ENCODE data around the gene OR2C3. TPM values are rescaled to one million over a fixed set of nuclear protein-coding genes. Genes with fewer than 3 reads are reported as not detected.
"Not testable (repeated sequence)": the region's sequence is repeated elsewhere in the genome, so short reads cannot be mapped to it uniquely, and the experiment has no call there.

Gene OR2C3
- total and polyA plus RNA-seq, 9 donors = 0.07 to 0.53 (median 0.20) TPM

DNA sequence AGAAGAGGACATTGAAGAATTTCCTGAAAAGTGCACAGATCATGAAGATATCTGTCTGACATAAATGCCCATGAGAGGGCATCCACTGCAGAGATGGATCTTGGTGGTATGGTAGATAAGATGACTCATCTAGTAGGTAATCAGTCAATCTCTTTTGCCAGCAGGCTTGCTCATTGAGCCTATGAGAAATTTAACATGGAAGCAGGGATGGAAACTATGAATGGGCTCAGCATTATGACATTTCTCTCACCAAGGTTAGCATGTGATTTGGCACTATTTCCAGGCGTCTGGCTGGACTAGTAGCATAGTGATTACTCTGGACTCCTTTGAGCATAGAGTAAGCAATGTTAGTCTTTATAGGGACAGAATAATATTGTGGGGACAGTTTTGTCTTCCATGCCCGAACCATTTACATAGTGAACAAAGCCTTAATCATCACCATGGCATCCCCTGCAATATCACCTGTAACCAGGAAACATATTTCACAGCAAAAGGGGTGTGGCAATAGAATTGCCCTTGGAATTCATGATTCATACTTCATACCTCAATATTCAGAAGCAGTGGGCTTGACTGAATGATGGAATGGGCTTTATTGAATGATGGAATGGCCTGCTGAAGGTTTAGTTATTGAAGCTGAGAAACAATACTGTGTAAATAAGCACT lies 7.3 kb downstream of the OR2C3 start:
- H3K4me1 ChIP-seq (ENCODE audit: control insufficient read depth, insufficient read depth, low read length) = no peaks in the 10 kb centered on the region
- no peaks in the 10 kb centered on the region for H3K36me3 ChIP-seq (ENCODE audit: control insufficient read depth, insufficient read depth, low read length)
- no peaks in the 10 kb centered on the region for H3K27me3 ChIP-seq (ENCODE audit: control insufficient read depth, insufficient read depth, low read length)
- no CpG with 5 or more reads among the region's 2 CpGs for WGBS (ENCODE audit: insufficient coverage)
- no peak overlapping the region for H3K4me3 ChIP-seq (ENCODE audit: low read length)
- H3K27ac ChIP-seq (ENCODE audit: low read length) = no peak overlapping the region
- no peaks in the 10 kb centered on the region for H3K9me3 ChIP-seq (replicated peaks; ENCODE audit: control insufficient read depth, low read depth, low read length)
- DNase-seq = no peak

DNA sequence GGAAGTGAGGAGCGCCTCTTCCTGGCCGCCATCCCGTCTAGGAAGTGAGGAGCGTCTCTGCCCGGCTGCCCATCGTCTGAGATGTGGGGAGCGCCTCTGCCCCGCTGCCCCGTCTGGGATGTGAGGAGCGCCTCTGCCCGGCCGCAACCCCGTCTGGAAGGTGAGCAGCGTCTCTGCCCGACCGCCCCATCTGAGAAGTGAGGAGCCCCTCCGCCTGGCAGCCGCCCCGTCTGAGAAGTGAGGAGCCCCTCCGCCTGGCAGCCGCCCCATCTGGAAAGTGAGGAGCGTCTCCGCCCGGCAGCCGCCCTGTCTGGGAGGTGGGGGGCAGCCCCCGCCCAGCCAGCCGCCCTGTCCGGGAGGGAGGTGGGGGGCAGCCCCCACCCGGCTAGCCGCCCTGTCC lies 14.4 kb downstream of the OR2C3 start:
- H3K27ac ChIP-seq (ENCODE audit: low read length); H3K27me3 ChIP-seq (ENCODE audit: control insufficient read depth, insufficient read depth, low read length); H3K4me1 ChIP-seq (ENCODE audit: control insufficient read depth, insufficient read depth, low read length); H3K9me3 ChIP-seq (replicated peaks; ENCODE audit: control insufficient read depth, low read depth, low read length); H3K4me3 ChIP-seq (ENCODE audit: low read length); H3K36me3 ChIP-seq (ENCODE audit: control insufficient read depth, insufficient read depth, low read length); DNase-seq: not testable (repeated sequence)
- 95% methylated on average over 20 of the region's 30 CpGs for WGBS (ENCODE audit: insufficient coverage)

DNA sequence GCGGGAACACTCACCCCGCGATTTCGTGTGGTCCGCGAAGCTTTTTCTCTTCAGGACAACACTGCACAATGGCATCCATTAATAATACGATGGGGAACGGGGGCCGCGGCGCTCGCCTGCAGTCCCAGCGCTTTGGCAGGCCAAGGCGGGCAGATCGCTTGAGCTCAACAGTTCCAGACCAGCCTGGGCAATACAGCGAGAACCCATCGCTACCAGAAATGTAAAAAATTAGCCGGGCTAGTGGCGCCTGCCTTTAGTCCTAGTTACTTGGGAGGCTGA lies 17.7 kb downstream of the OR2C3 start:
- no peaks in the 10 kb centered on the region for H3K4me1 ChIP-seq (ENCODE audit: control insufficient read depth, insufficient read depth, low read length)
- H3K4me3 ChIP-seq (ENCODE audit: low read length) = no peak overlapping the region
- DNase-seq = no peak
- H3K9me3 ChIP-seq (replicated peaks; ENCODE audit: control insufficient read depth, low read depth, low read length) = no peaks in the 10 kb centered on the region
- H3K27ac ChIP-seq (ENCODE audit: low read length) = no peak overlapping the region
- no peaks in the 10 kb centered on the region for H3K36me3 ChIP-seq (ENCODE audit: control insufficient read depth, insufficient read depth, low read length)
- H3K27me3 ChIP-seq (ENCODE audit: control insufficient read depth, insufficient read depth, low read length) = no peaks in the 10 kb centered on the region
- WGBS (ENCODE audit: insufficient coverage) = 76% methylated on average over 19 of the region's 19 CpGs

DNA sequence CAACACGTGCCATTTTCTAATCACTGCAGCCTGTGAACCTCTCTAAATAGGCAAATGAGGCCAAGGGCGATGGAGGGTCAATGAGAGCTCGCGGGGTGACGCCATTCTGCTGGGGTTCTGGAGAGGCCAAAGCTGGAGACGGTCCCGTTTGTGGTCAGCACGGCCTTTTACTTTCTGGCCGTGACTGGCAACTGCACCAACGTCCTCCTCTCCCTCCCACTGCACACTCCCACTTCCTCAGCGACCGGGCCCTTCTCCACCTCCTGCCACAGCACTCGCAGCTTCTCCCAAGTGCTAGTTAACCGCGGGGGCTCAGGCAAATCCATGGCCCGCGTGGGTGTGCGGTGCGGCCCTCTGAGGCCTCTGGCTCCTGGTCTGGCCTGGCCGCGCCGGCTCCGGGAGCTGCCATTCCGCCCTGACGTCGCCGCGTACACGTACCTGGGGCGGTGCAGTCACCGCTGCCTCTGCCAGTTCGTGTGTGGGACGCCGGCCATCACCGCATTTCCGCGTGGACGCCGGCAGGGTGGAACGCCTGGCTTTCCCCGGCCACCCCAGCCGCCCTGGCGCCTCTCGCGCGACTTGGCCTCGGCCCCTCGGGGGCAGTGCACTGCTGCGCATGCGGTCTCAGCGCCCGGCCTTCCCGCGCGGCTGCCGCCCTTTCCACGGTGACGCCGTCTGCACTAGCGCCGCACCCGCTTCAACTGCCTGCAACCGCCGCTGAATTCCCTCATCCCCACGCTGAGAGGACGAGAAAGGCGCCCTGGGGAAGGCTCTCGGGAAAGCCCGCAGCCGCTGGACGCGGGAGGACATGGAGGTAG lies 18.2 kb downstream of the OR2C3 start:
- Histone ChIP-seq H3K36me3 (ENCODE audit: control insufficient read depth, insufficient read depth, low read length) (no peaks in the 10 kb centered on the region), H3K4me3 (ENCODE audit: low read length) (no peak overlapping the region), H3K27me3 (ENCODE audit: control insufficient read depth, insufficient read depth, low read length) (no peaks in the 10 kb centered on the region), H3K9me3 (replicated peaks; ENCODE audit: control insufficient read depth, low read depth, low read length) (no peaks in the 10 kb centered on the region), H3K4me1 (ENCODE audit: control insufficient read depth, insufficient read depth, low read length) (no peaks in the 10 kb centered on the region), H3K27ac (ENCODE audit: low read length) (no peak overlapping the region)
- whole genome bisulfite sequencing (ENCODE audit: insufficient coverage) = 37% methylated on average over 72 of the region's 72 CpGs
- no peak for DNase-seq

- Histone ChIP-seq H3K27me3 (ENCODE audit: control insufficient read depth, insufficient read depth, low read length) (no peaks in the 10 kb centered on the region), H3K27ac (ENCODE audit: low read length) (no peak overlapping the region), H3K36me3 (ENCODE audit: control insufficient read depth, insufficient read depth, low read length) (no peaks in the 10 kb centered on the region), H3K4me3 (ENCODE audit: low read length) (no peak overlapping the region), H3K9me3 (replicated peaks; ENCODE audit: control insufficient read depth, low read depth, low read length) (no peaks in the 10 kb centered on the region), H3K4me1 (ENCODE audit: control insufficient read depth, insufficient read depth, low read length) (no peaks in the 10 kb centered on the region)
- DNase-seq = no peak
- 0% methylated on average over 1 of the region's 3 CpGs for WGBS (ENCODE audit: insufficient coverage)
Measured at GRCh38 chr1:247506831-247507230, 29.4 kb downstream of the OR2C3 start.

DNA sequence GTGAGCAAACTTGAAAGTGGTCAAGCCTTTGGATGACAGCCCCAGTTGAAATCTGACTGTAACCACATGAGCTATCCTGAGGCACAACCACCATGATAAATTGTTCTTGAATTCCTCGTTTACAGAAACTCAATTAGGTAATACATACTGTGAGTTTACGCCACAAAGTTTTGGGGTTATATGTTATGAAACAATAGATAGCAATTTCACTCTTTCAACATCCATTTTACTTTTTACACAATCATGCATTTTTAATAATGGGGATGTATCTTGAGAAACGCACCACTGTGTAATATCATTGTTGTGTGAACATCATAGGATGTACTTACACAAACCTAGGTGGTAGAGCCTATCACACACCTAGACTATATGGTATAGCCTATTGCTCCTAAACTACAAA lies 35.4 kb downstream of the OR2C3 start:
- H3K27me3 ChIP-seq (ENCODE audit: control insufficient read depth, insufficient read depth, low read length) = no peaks in the 10 kb centered on the region
- no peak overlapping the region for H3K4me3 ChIP-seq (ENCODE audit: low read length)

DNA sequence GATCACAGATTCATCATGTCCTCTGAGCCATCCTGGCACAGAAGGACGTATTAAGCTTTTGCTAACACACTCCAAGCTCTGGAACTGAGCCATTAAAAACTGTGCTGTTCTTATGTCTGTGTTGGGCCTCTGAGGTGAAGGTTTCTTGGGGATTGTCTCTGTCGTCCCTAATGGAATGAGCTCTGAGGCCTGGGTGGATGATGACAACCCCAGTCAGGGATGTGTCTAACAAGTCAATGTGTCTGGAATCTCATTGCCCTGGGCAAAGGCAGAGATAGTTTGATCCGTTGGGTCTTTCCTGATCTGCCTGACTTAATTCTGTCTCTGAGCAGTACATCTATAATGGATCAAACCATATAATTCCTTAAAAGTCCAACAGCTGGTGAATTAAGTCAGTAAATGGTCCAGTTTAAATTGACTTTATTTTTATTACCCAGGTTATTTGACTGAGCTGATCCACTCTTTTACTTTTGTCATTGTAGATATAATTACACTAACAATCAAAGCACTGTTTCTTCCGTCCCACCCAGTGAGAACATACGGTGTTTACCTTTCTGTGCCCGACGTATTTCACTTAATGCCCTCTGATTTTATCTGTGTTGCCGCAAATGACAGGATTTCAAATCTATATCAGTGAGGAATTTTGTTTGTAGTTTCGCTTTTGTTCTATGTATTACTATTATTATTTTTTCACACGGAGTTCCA lies 39.5 kb downstream of the OR2C3 start:
- Histone ChIP-seq H3K36me3 (ENCODE audit: control insufficient read depth, insufficient read depth, low read length) (no peaks in the 10 kb centered on the region), H3K4me1 (ENCODE audit: control insufficient read depth, insufficient read depth, low read length) (no peaks in the 10 kb centered on the region), H3K9me3 (replicated peaks; ENCODE audit: control insufficient read depth, low read depth, low read length) (no peaks in the 10 kb centered on the region), H3K27me3 (ENCODE audit: control insufficient read depth, insufficient read depth, low read length) (no peaks in the 10 kb centered on the region), H3K27ac (ENCODE audit: low read length) (no peak overlapping the region), H3K4me3 (ENCODE audit: low read length) (no peak overlapping the region)
- DNase-seq = no peak
- 77% methylated on average over 3 of the region's 10 CpGs for WGBS (ENCODE audit: insufficient coverage)

More for the DNA sequence above, 35.4 kb downstream of the OR2C3 start:
- no peak for DNase-seq
- H3K27ac ChIP-seq (ENCODE audit: low read length) = no peak overlapping the region
- no peaks in the 10 kb centered on the region for H3K4me1 ChIP-seq (ENCODE audit: control insufficient read depth, insufficient read depth, low read length)
- no peaks in the 10 kb centered on the region for H3K36me3 ChIP-seq (ENCODE audit: control insufficient read depth, insufficient read depth, low read length)
- no CpG with 5 or more reads among the region's 3 CpGs for WGBS (ENCODE audit: insufficient coverage)
- H3K9me3 ChIP-seq (replicated peaks; ENCODE audit: control insufficient read depth, low read depth, low read length) = no peaks in the 10 kb centered on the region

DNA sequence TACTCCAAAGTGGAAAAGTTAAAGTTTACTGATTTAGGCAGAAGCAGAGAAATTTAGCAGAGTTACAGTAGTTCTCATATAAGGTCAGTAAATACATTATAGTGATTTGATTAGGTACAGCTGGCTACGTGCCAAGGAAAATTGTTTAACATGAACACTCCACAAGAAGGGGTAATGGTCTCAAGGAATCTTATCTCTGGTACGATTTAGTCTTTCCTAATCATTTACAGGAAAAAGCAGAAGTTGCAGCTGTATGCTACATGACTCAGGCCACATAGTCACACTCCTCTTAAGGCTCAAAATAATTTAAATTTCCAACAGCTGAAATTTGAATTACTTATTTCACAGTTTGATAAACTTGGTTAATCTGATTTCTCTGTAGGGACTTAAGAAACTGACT lies 41.5 kb downstream of the OR2C3 start:
- DNase-seq = no peak
- Histone ChIP-seq H3K9me3 (replicated peaks; ENCODE audit: control insufficient read depth, low read depth, low read length) (no peaks in the 10 kb centered on the region), H3K27me3 (ENCODE audit: control insufficient read depth, insufficient read depth, low read length) (peaks cover 2% of the 10 kb centered on the region), H3K36me3 (ENCODE audit: control insufficient read depth, insufficient read depth, low read length) (no peaks in the 10 kb centered on the region), H3K27ac (ENCODE audit: low read length) (no peak overlapping the region), H3K4me3 (ENCODE audit: low read length) (no peak overlapping the region), H3K4me1 (ENCODE audit: control insufficient read depth, insufficient read depth, low read length) (no peaks in the 10 kb centered on the region)
- WGBS (ENCODE audit: insufficient coverage) = no CpG with 5 or more reads among the region's 2 CpGs

DNA sequence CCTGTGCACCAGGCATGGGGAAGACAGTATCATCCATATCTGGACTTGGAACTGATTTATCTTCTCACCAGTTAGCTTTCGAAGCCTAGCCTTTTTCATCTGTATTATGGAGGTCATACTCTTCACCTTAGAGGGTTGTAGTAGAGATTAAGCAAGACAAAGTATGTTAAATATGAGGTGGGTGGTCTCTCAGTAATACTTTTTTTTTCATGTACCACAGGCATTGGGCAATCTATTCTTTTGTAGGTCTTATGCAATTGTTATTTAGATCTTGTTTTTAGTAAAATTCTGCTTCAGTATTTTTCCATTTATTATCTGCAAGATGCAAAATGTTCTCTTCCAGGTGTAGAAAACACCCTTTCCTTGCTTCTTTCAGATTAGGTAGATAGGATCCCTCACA lies 43.1 kb downstream of the OR2C3 start:
- no CpG with 5 or more reads among the region's 1 CpG for WGBS (ENCODE audit: insufficient coverage)
- no peaks in the 10 kb centered on the region for H3K9me3 ChIP-seq (replicated peaks; ENCODE audit: control insufficient read depth, low read depth, low read length)
- H3K4me3 ChIP-seq (ENCODE audit: low read length) = no peak overlapping the region
- H3K36me3 ChIP-seq (ENCODE audit: control insufficient read depth, insufficient read depth, low read length) = no peaks in the 10 kb centered on the region
- H3K4me1 ChIP-seq (ENCODE audit: control insufficient read depth, insufficient read depth, low read length) = no peaks in the 10 kb centered on the region
- DNase-seq = no peak
- H3K27me3 ChIP-seq (ENCODE audit: control insufficient read depth, insufficient read depth, low read length) = peaks cover 2% of the 10 kb centered on the region
- H3K27ac ChIP-seq (ENCODE audit: low read length) = no peak overlapping the region

DNA sequence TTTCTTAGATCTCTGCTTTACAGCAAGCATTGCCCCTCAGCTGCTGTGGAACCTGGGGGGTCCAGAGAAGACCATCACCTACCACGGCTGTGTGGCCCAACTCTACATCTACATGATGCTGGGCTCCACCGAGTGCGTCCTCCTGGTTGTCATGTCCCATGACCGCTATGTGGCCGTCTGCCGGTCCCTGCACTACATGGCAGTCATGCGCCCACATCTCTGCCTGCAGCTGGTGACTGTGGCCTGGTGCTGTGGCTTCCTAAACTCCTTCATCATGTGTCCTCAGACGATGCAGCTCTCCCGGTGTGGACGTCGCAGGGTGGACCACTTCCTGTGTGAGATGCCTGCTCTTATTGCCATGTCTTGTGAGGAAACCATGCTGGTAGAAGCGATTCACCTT lies 44.9 kb downstream of the OR2C3 start:
- Histone ChIP-seq H3K4me3 (ENCODE audit: low read length) (no peak overlapping the region), H3K27ac (ENCODE audit: low read length) (no peak overlapping the region), H3K36me3 (ENCODE audit: control insufficient read depth, insufficient read depth, low read length) (no peaks in the 10 kb centered on the region), H3K9me3 (replicated peaks; ENCODE audit: control insufficient read depth, low read depth, low read length) (no peaks in the 10 kb centered on the region), H3K27me3 (ENCODE audit: control insufficient read depth, insufficient read depth, low read length) (peaks cover 2% of the 10 kb centered on the region), H3K4me1 (ENCODE audit: control insufficient read depth, insufficient read depth, low read length) (no peaks in the 10 kb centered on the region)
- no peak for DNase-seq
- WGBS (ENCODE audit: insufficient coverage) = 85% methylated on average over 12 of the region's 12 CpGs

Measured in muscle of leg (tissue), 11 donors.